ENCODE measurements around the gene CSTF1. TPM values are rescaled to one million over a fixed set of nuclear protein-coding genes. Genes with fewer than 3 reads are reported as not detected.

The CSTF1 gene
- total and polyA plus RNA-seq, 2 of the 8 experiments (the other 6 are each of a cell fraction or from before 2014, with no cell fraction given): 59.4 to 83.5 TPM

GRCh38 chr20:56342783-56343182 is 49.7 kb upstream of the CSTF1 start:
- Histone ChIP-seq H3K27me3 (replicated peaks in 1 of 4; ENCODE audit: control insufficient read depth in 3 of 4, extremely low read depth in 1 of 4, insufficient read depth in 3 of 4, low read length in 3 of 4) (peaks cover 8 to 35% (median 25%) of the 10 kb centered on the region in 4 experiments), H2BK12ac (ENCODE audit: low read depth, low read length) (no peak overlapping the region)
- no peak for TF ChIP-seq JUN (IDR thresholded peaks at IDR 0.05; ENCODE audit: low read depth, low read length)
- TF ChIP-seq NRF1 (IDR thresholded peaks at IDR 0.05; ENCODE audit: low read depth, low read length): no peak
- no peak for TF ChIP-seq ATF3 (IDR thresholded peaks at IDR 0.05; ENCODE audit: insufficient read depth, low read depth, low read length)
- TF ChIP-seq KDM1A (IDR thresholded peaks at IDR 0.05; ENCODE audit: borderline replicate concordance, low read length): no peak
- TF ChIP-seq EP300 (IDR thresholded peaks at IDR 0.05; ENCODE audit: borderline replicate concordance in 1 of 2, low read depth in 2 of 2, low read length in 2 of 2): no peak
- no peak for TF ChIP-seq TCF12 (IDR thresholded peaks at IDR 0.05; ENCODE audit: low read depth, low read length)
- no peak for TF ChIP-seq TAF1 (IDR thresholded peaks at IDR 0.05; ENCODE audit: low read depth, low read length)
- TF ChIP-seq JUND (IDR thresholded peaks at IDR 0.05; ENCODE audit: low read length): no peak
- TF ChIP-seq GTF2F1 (IDR thresholded peaks at IDR 0.05; ENCODE audit: borderline replicate concordance, low read depth, low read length): no peak
- TF ChIP-seq SP4 (IDR thresholded peaks at IDR 0.05; ENCODE audit: low read length): no peak
- TF ChIP-seq SP1 (IDR thresholded peaks at IDR 0.05; ENCODE audit: low read depth, low read length): no peak

More at GRCh38 chr20:56342783-56343182, 49.7 kb upstream of the CSTF1 start:
- peaks cover 0 to 2% (median 0%) of the 10 kb centered on the region in 4 experiments; a peak in 2 of 7 replicates for H3K4me1 ChIP-seq (replicated peaks in 1 of 4; ENCODE audit: control insufficient read depth in 3 of 4, insufficient read depth in 4 of 4, low read length in 3 of 4)
- H3K56ac ChIP-seq (replicated peaks; ENCODE audit: insufficient read length, low read depth, low read length): no peak overlapping the region
- H3K4ac ChIP-seq (replicated peaks; ENCODE audit: insufficient read length, low read depth, low read length): no peak overlapping the region
- 87% methylated on average over 3 of the region's 3 CpGs; no CpG with 5 or more reads in 1 of the 2 experiments for WGBS, 2 experiments (ENCODE audit: extremely low coverage in 1 of 2, insufficient coverage in 1 of 2, insufficient read length in 1 of 2, insufficient replicate concordance in 2 of 2, low coverage in 1 of 2, low lambda C conversion rate in 2 of 2, missing lambda C conversion rate in 1 of 2)
- CTCF ChIA-PET (ENCODE audit: partially characterized antibody): interaction anchor here (0.7 to 2.3 kb wide), 8 partner anchors 15 to 1402 kb away, joined by 3 to 20 read pairs (median 4); partner anchors contain the start of gene FAM210B
- no peak overlapping the region for H3K4me2 ChIP-seq (ENCODE audit: insufficient read depth in 1 of 2, low read depth in 2 of 2, low read length in 2 of 2)
- no peak for FAIRE-seq
- H4K8ac ChIP-seq (ENCODE audit: extremely low read depth, insufficient read depth, low read length): no peak overlapping the region
- H3K36me3 ChIP-seq (ENCODE audit: control insufficient read depth in 2 of 4, insufficient read depth in 4 of 4, low read length in 3 of 4): no peaks in the 10 kb centered on the region
- no peak overlapping the region for H3K18ac ChIP-seq (ENCODE audit: extremely low read depth, low read length)
- H3K23ac ChIP-seq (ENCODE audit: insufficient read length): no peak overlapping the region
- no peak for DNase-seq (ENCODE audit: low read depth in 1 of 2, low spot score in 2 of 2)
- H3K9ac ChIP-seq (replicated peaks in 1 of 4; ENCODE audit: extremely low read depth in 1 of 4, low read depth in 3 of 4, low read length in 3 of 4): no peak overlapping the region
- H3K14ac ChIP-seq (ENCODE audit: insufficient read length): no peak overlapping the region
- no peaks in the 10 kb centered on the region for H3K79me1 ChIP-seq (ENCODE audit: low read depth, low read length)
- H2BK120ac ChIP-seq (replicated peaks; ENCODE audit: low read depth, low read length): no peak overlapping the region
- no peaks in the 10 kb centered on the region for H3K23me2 ChIP-seq (ENCODE audit: low read depth, low read length)
- no peak overlapping the region for H4K5ac ChIP-seq (ENCODE audit: insufficient read length, low read depth, low read length)
- H3K79me2 ChIP-seq (ENCODE audit: control insufficient read depth in 1 of 2, insufficient read depth in 2 of 2, low read length in 2 of 2): no peaks in the 10 kb centered on the region
- no peak overlapping the region for H2BK5ac ChIP-seq (ENCODE audit: low read depth, low read length)
- H2BK20ac ChIP-seq (ENCODE audit: low read length): no peak overlapping the region
- no peak overlapping the region for H2BK15ac ChIP-seq (ENCODE audit: low read length)
- no peak overlapping the region for H3K4me3 ChIP-seq (ENCODE audit: extremely low read depth in 1 of 4, insufficient read depth in 2 of 4, low read depth in 3 of 4, low read length in 4 of 4)
- H3K9me3 ChIP-seq (ENCODE audit: insufficient read depth in 2 of 2, low read depth in 1 of 2, low read length in 1 of 2): 0 out of 4 replicates have a peak, but pooled peaks cover 0 to 2% of the 10 kb centered on the region in 2 experiments
- no peak overlapping the region for H2AK5ac ChIP-seq (ENCODE audit: low read depth, low read length)
- H2AFZ ChIP-seq (ENCODE audit: low read length): no peak overlapping the region
- H4K91ac ChIP-seq (replicated peaks; ENCODE audit: insufficient read length, low read length): no peak overlapping the region
- no peak overlapping the region for H3K27ac ChIP-seq (ENCODE audit: low read depth, low read length)
- H4K20me1 ChIP-seq (replicated peaks in 1 of 2; ENCODE audit: control insufficient read depth in 1 of 2, insufficient read depth in 2 of 2, low read length in 2 of 2): no peaks in the 10 kb centered on the region
- POLR2A ChIA-PET (ENCODE audit: partially characterized antibody): no interaction called here
